Mesendoderm (in vitro differentiated cells): ENCODE measurements around the gene LIPI.

ENCODE experiments used
- DNase-seq: peaks from one replicate; pipeline ENCODE4 v3.0.0; 2013
- H2AK5ac ChIP-seq: 2 replicates; pipeline ENCODE4 v1.6.1; 2013; ENCODE audit warnings: low read length, inconsistent platforms
- H2BK120ac ChIP-seq: 2 replicates; pipeline ENCODE4 v1.6.1; 2013; ENCODE audit warnings: low read depth, mild to moderate bottlenecking, low read length, moderate library complexity, mixed read lengths
- H2BK15ac ChIP-seq: replicated peaks from 2 replicates; pipeline ENCODE4 v1.6.1; 2013; ENCODE audit warnings: low read depth, mild to moderate bottlenecking, moderate library complexity
- H2BK5ac ChIP-seq: 2 replicates; pipeline ENCODE4 v1.6.1; 2013; ENCODE audit warnings: low read length, inconsistent platforms
- H3K18ac ChIP-seq: 2 replicates; pipeline ENCODE4 v1.6.1; 2013; ENCODE audit warnings: mild to moderate bottlenecking, low read length, mixed read lengths
- H3K23ac ChIP-seq: one replicate; pipeline ENCODE4 v1.6.1; 2013; ENCODE audit warnings: low read length
- H3K27ac ChIP-seq: 2 replicates; pipeline ENCODE4 v1.5.1; 2013; ENCODE audit warnings: low read depth, mild to moderate bottlenecking, inconsistent platforms, low read length, moderate library complexity
- H3K27me3 ChIP-seq: 2 replicates; pipeline ENCODE4 v1.6.1; 2013; ENCODE audit warnings: low read length, control low read depth, mild to moderate bottlenecking, inconsistent platforms; ENCODE audit not compliant: insufficient read depth, poor library complexity
- H3K36me3 ChIP-seq: 2 replicates; pipeline ENCODE4 v1.6.1; 2013; ENCODE audit warnings: low read length, inconsistent platforms; ENCODE audit not compliant: control insufficient read depth, insufficient read depth
- H3K4ac ChIP-seq: one replicate; pipeline ENCODE4 v1.6.1; 2013; ENCODE audit warnings: low read depth, mild to moderate bottlenecking, low read length, moderate library complexity
- H3K4me1 ChIP-seq: 2 replicates; pipeline ENCODE4 v1.6.1; 2013; ENCODE audit warnings: low read depth, low read length, inconsistent platforms; ENCODE audit not compliant: control insufficient read depth
- H3K4me2 ChIP-seq: 2 replicates; pipeline ENCODE4 v1.6.1; 2013; ENCODE audit warnings: low read length
- H3K4me3 ChIP-seq: 2 replicates; pipeline ENCODE4 v1.5.1; 2013; ENCODE audit warnings: mild to moderate bottlenecking, low read length
- H3K56ac ChIP-seq: one replicate; pipeline ENCODE4 v1.6.1; 2013; ENCODE audit warnings: low read length
- H3K79me1 ChIP-seq: 2 replicates; pipeline ENCODE4 v1.6.1; 2013; ENCODE audit warnings: low read length, inconsistent platforms
- H3K79me2 ChIP-seq: 2 replicates; pipeline ENCODE4 v1.6.1; 2013; ENCODE audit warnings: mild to moderate bottlenecking, low read length; ENCODE audit not compliant: control insufficient read depth, insufficient read depth
- H3K9ac ChIP-seq: 2 replicates; pipeline ENCODE4 v1.6.1; 2013; ENCODE audit warnings: low read length, inconsistent platforms
- H4K5ac ChIP-seq: one replicate; pipeline ENCODE4 v1.6.1; 2013; ENCODE audit warnings: low read length
- H4K8ac ChIP-seq: one replicate; pipeline ENCODE4 v1.6.1; 2013; ENCODE audit warnings: low read depth, mild to moderate bottlenecking, control low read depth, low read length, moderate library complexity
- WGBS: extraction: QIAGEN DNeasy Blood & Tissue Kit; methylation state at CpG from one replicate; pipeline ENCODE4 v1.1.7; 2013; ENCODE audit warnings: low lambda C conversion rate, missing lambda C conversion rate; ENCODE audit not compliant: insufficient coverage; ENCODE audit errors: extremely low coverage; 5-methylcytosine and 5-hydroxymethylcytosine counted together

The LIPI gene

GRCh38 chr21:14229399-14229798 is 18.6 kb upstream of the LIPI start:
- no peak overlapping the region for H2BK5ac ChIP-seq
- no peak overlapping the region for H3K18ac ChIP-seq
- no peak overlapping the region for H3K9ac ChIP-seq
- no peak overlapping the region for H3K4me3 ChIP-seq
- no peaks in the 10 kb centered on the region for H3K27me3 ChIP-seq
- H2BK15ac ChIP-seq = no peak overlapping the region
- no peak for DNase-seq
- H3K4me2 ChIP-seq = no peak overlapping the region
- H3K36me3 ChIP-seq = no peaks in the 10 kb centered on the region
- H3K23ac ChIP-seq = no peak overlapping the region
- no peak overlapping the region for H3K56ac ChIP-seq
- H2AK5ac ChIP-seq = no peak overlapping the region
- no peak overlapping the region for H4K8ac ChIP-seq
- no peak overlapping the region for H3K27ac ChIP-seq
- no peaks in the 10 kb centered on the region for H3K79me2 ChIP-seq
- H3K79me1 ChIP-seq = no peaks in the 10 kb centered on the region
- no peak overlapping the region for H3K4ac ChIP-seq
- H3K4me1 ChIP-seq = no peaks in the 10 kb centered on the region
- no peak overlapping the region for H4K5ac ChIP-seq
- WGBS = no CpG with 5 or more reads among the region's 1 CpG
- H2BK120ac ChIP-seq = no peak overlapping the region

DNA sequence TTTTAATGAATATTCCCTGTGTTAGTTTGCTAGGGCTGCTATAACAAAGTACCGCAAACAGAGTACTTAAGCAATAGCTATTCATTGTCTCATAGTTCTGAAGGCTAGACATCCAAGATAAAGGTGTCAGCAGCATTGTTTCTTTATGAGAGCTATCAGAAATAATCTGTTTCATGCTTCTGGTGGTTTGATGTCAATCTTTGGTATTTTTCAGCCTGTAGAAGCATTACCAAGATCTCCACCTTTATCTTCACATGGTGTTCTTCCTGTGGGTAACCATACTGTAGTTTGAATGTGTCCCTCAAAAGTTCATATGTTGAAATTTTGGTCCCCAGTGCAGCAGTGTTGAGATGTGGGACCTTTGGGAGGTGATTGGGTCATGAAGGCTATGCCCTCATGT is 12.6 kb upstream of the LIPI start:
- no peak overlapping the region for H4K8ac ChIP-seq
- no peak overlapping the region for H3K18ac ChIP-seq
- no peak overlapping the region for H2BK5ac ChIP-seq
- no peak overlapping the region for H3K4ac ChIP-seq
- no peaks in the 10 kb centered on the region for H3K27me3 ChIP-seq
- H3K36me3 ChIP-seq = no peaks in the 10 kb centered on the region
- WGBS = no CpG with 5 or more reads among the region's 1 CpG
- no peak overlapping the region for H3K4me2 ChIP-seq
- H2BK120ac ChIP-seq = no peak overlapping the region
- no peaks in the 10 kb centered on the region for H3K79me2 ChIP-seq
- H3K79me1 ChIP-seq = no peaks in the 10 kb centered on the region
- H2BK15ac ChIP-seq = no peak overlapping the region
- DNase-seq = no peak
- H3K4me3 ChIP-seq = no peak overlapping the region
- no peak overlapping the region for H4K5ac ChIP-seq
- no peak overlapping the region for H3K56ac ChIP-seq
- no peak overlapping the region for H3K9ac ChIP-seq
- H3K23ac ChIP-seq = no peak overlapping the region
- no peak overlapping the region for H3K27ac ChIP-seq
- H2AK5ac ChIP-seq = no peak overlapping the region
- H3K4me1 ChIP-seq = no peaks in the 10 kb centered on the region

GRCh38 chr21:14215971-14216641 is 5.4 kb upstream of the LIPI start, which contains the start of gene RBM11:
Gene RBM11 (plus strand): TSS chr21:14216157. CDS start chr21:14216187, 30 bp downstream.
- Histone ChIP-seq H3K4ac (no peak within 1 kb of the TSS), H3K23ac (no peak within 1 kb of the TSS), H2BK15ac (no peak within 1 kb of the TSS), H2BK5ac (no peak within 1 kb of the TSS), H3K4me1 (no peaks in the 10 kb centered on the region), H3K79me1 (no peaks in the 10 kb centered on the region), H3K27me3 (no peaks in the 10 kb centered on the region), H3K79me2 (no peaks in the 10 kb centered on the region), H3K27ac (no peak within 1 kb of the TSS), H3K56ac (peak within 1 kb of the TSS; percentile 75), H3K36me3 (no peaks in the 10 kb centered on the region), H3K9ac (peak within 1 kb of the TSS; percentile 59), H3K18ac (no peak within 1 kb of the TSS), H4K8ac (no peak within 1 kb of the TSS), H2AK5ac (no peak within 1 kb of the TSS), H4K5ac (no peak within 1 kb of the TSS), H3K4me2 (peak within 1 kb of the TSS; percentile 3), H3K4me3 (peak within 1 kb of the TSS; percentile 66), H2BK120ac (no peak within 1 kb of the TSS)
- WGBS = no CpG with 5 or more reads among the region's 55 CpGs
- DNase-seq = peak; percentile 90

DNA sequence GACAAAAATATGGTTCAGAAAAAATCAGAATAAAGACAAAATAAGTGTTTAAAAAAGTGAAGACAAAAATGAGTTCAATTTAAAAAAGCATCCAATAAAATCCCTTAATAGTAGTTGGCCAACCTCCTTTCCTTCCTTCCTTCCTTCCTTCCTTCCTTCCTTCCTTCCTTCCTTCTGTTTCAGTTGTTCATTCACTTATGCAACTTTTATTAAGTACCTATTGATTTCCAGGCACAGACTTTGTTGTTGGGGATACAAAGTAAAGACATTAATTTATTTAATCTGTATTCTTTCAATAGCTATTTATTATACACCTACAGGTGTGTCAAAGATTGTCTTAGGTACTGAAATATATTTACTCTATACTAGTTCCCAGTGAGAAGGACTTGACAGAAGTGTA is 2.4 kb upstream of the LIPI start:
- Histone ChIP-seq H3K79me1 (no peaks in the 10 kb centered on the region), H3K9ac (no peak overlapping the region), H4K5ac (no peak overlapping the region), H3K4me2 (no peak overlapping the region), H2AK5ac (no peak overlapping the region), H3K23ac (no peak overlapping the region), H3K4me3 (no peak overlapping the region), H4K8ac (no peak overlapping the region), H3K4me1 (no peaks in the 10 kb centered on the region), H3K79me2 (no peaks in the 10 kb centered on the region), H3K27ac (no peak overlapping the region), H3K27me3 (no peaks in the 10 kb centered on the region), H2BK120ac (no peak overlapping the region), H2BK15ac (no peak overlapping the region), H3K18ac (no peak overlapping the region), H3K56ac (no peak overlapping the region), H3K4ac (no peak overlapping the region), H2BK5ac (no peak overlapping the region), H3K36me3 (no peaks in the 10 kb centered on the region)
- DNase-seq = no peak

GRCh38 chr21:14206222-14206621 is 4.5 kb downstream of the LIPI start:
- H3K79me2 ChIP-seq = no peaks in the 10 kb centered on the region
- H2BK15ac ChIP-seq = no peak overlapping the region
- no peak overlapping the region for H3K27ac ChIP-seq
- no peak overlapping the region for H4K8ac ChIP-seq
- no peak overlapping the region for H3K9ac ChIP-seq
- H3K36me3 ChIP-seq = no peaks in the 10 kb centered on the region
- H3K79me1 ChIP-seq = no peaks in the 10 kb centered on the region
- no peaks in the 10 kb centered on the region for H3K27me3 ChIP-seq
- H3K4me2 ChIP-seq = no peak overlapping the region
- DNase-seq = no peak
- no peak overlapping the region for H4K5ac ChIP-seq
- H3K4ac ChIP-seq = no peak overlapping the region
- H3K56ac ChIP-seq = no peak overlapping the region
- H3K18ac ChIP-seq = no peak overlapping the region
- no peaks in the 10 kb centered on the region for H3K4me1 ChIP-seq
- H3K23ac ChIP-seq = no peak overlapping the region
- no peak overlapping the region for H2BK120ac ChIP-seq
- no peak overlapping the region for H3K4me3 ChIP-seq
- no peak overlapping the region for H2AK5ac ChIP-seq
- no peak overlapping the region for H2BK5ac ChIP-seq
